BE2C (cell line): ENCODE measurements around the gene RNGTT.

ENCODE experiments used
- DNase-seq: peaks from one replicate; pipeline ENCODE4 v3.0.0-alpha.2; 2020
- H3K27me3 ChIP-seq: fragments of 250-450 bp; sonication (Bioruptor Pico); 2 replicates; pipeline ENCODE4 v1.5.1; 2020; ENCODE audit warnings: mild to moderate bottlenecking
- H3K36me3 ChIP-seq: fragments of 250-450 bp; sonication (Bioruptor Pico); 2 replicates; pipeline ENCODE4 v1.5.1; 2020; ENCODE audit warnings: mild to moderate bottlenecking
- H3K4me1 ChIP-seq: fragments of 250-450 bp; sonication (Bioruptor Pico); 2 replicates; pipeline ENCODE4 v1.5.1; 2020
- H3K4me3 ChIP-seq: 2 replicates; pipeline ENCODE4 v1.5.1; 2011; ENCODE audit warnings: low read depth, low read length
- H3K9me3 ChIP-seq: fragments of 250-450 bp; sonication (Bioruptor Pico); 2 replicates; pipeline ENCODE4 v1.5.1; 2020
- CTCF ChIP-seq: IDR thresholded peaks from 2 replicates; pipeline ENCODE4 v1.5.1; 2012; ENCODE audit warnings: mild to moderate bottlenecking, low read depth, low read length

Gene RNGTT

GRCh38 chr6:88877893-88878292 lies 85.5 kb downstream of the RNGTT start:
- H3K9me3 ChIP-seq, result no peaks in the 10 kb centered on the region
- no peaks in the 10 kb centered on the region for H3K27me3 ChIP-seq
- no peak for DNase-seq
- H3K4me1 ChIP-seq, result no peaks in the 10 kb centered on the region; the same call in 1 of the 2 replicates
- no peaks in the 10 kb centered on the region for H3K36me3 ChIP-seq
- no peak overlapping the region for H3K4me3 ChIP-seq
- TF ChIP-seq CTCF, result no peak

GRCh38 chr6:88872962-88873361 lies 90.5 kb downstream of the RNGTT start:
- TF ChIP-seq CTCF, result no peak
- H3K36me3 ChIP-seq, result no peaks in the 10 kb centered on the region
- H3K4me1 ChIP-seq, result no peaks in the 10 kb centered on the region
- no peak for DNase-seq
- H3K9me3 ChIP-seq, result no peaks in the 10 kb centered on the region
- no peaks in the 10 kb centered on the region for H3K27me3 ChIP-seq
- no peak overlapping the region for H3K4me3 ChIP-seq

GRCh38 chr6:88871498-88871897 lies 91.9 kb downstream of the RNGTT start:
- Histone ChIP-seq H3K9me3 (no peaks in the 10 kb centered on the region), H3K27me3 (no peaks in the 10 kb centered on the region), H3K4me1 (no peaks in the 10 kb centered on the region), H3K36me3 (no peaks in the 10 kb centered on the region), H3K4me3 (no peak overlapping the region)
- no peak for TF ChIP-seq CTCF
- DNase-seq, result no peak

GRCh38 chr6:88870717-88871330 lies 92.6 kb downstream of the RNGTT start:
- H3K27me3 ChIP-seq, result no peaks in the 10 kb centered on the region
- no peaks in the 10 kb centered on the region for H3K36me3 ChIP-seq
- H3K4me1 ChIP-seq, result no peaks in the 10 kb centered on the region
- H3K4me3 ChIP-seq, result no peak overlapping the region
- H3K9me3 ChIP-seq, result no peaks in the 10 kb centered on the region
- TF ChIP-seq CTCF, result peak; percentile 65
- DNase-seq, result peak; percentile 46

- Histone ChIP-seq H3K4me3 (no peak overlapping the region), H3K27me3 (no peaks in the 10 kb centered on the region), H3K36me3 (no peaks in the 10 kb centered on the region), H3K9me3 (no peaks in the 10 kb centered on the region), H3K4me1 (no peaks in the 10 kb centered on the region)
- TF ChIP-seq CTCF, result no peak
- DNase-seq, result no peak
These were observed 94.0 kb downstream of the RNGTT start for GRCh38 chr6:88869263-88870020.
